ENCODE measurements around the gene TBC1D13. TPM values are rescaled to one million over a fixed set of nuclear protein-coding genes. Genes with fewer than 3 reads are reported as not detected.

The TBC1D13 gene
- total and polyA plus RNA-seq, 2 experiments from 2014 or later: 8.3 to 19.4 TPM

DNA sequence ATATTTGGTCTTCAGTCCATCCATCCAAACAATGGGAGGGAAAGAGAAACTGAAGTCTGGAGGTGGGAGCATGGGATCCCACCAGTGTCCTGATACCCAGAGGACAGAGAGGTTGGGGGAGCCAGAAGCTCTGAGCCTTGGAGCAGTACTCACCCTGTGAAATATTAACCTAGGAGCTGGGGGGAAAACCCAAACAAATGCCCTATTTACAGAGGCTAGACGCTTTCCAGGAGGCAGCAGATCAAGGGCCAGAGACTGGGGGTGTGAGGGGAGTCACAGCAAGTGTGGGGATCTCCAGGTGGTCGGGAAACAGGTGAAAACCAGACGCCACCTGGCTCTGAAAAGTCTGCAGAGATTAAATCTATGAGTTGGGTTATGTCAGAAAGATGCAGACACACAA, 21.6 kb upstream of the TBC1D13 start:
- DNase-seq (ENCODE audit: low spot score) (no peak), ATAC-seq (no peak)
- TF ChIP-seq, protein P1, sequence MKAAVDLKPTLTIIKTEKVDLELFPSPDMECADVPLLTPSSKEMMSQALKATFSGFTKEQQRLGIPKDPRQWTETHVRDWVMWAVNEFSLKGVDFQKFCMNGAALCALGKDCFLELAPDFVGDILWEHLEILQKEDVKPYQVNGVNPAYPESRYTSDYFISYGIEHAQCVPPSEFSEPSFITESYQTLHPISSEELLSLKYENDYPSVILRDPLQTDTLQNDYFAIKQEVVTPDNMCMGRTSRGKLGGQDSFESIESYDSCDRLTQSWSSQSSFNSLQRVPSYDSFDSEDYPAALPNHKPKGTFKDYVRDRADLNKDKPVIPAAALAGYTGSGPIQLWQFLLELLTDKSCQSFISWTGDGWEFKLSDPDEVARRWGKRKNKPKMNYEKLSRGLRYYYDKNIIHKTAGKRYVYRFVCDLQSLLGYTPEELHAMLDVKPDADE (IDR thresholded peaks at IDR 0.05): no peak
- TF ChIP-seq, protein P2, sequence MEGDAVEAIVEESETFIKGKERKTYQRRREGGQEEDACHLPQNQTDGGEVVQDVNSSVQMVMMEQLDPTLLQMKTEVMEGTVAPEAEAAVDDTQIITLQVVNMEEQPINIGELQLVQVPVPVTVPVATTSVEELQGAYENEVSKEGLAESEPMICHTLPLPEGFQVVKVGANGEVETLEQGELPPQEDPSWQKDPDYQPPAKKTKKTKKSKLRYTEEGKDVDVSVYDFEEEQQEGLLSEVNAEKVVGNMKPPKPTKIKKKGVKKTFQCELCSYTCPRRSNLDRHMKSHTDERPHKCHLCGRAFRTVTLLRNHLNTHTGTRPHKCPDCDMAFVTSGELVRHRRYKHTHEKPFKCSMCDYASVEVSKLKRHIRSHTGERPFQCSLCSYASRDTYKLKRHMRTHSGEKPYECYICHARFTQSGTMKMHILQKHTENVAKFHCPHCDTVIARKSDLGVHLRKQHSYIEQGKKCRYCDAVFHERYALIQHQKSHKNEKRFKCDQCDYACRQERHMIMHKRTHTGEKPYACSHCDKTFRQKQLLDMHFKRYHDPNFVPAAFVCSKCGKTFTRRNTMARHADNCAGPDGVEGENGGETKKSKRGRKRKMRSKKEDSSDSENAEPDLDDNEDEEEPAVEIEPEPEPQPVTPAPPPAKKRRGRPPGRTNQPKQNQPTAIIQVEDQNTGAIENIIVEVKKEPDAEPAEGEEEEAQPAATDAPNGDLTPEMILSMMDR (conservative IDR thresholded peaks at IDR 0.05; ENCODE audit: low read depth in 2 of 2): no peak
- TF ChIP-seq POLR2AphosphoS5 (IDR thresholded peaks at IDR 0.05; ENCODE audit: low read depth) (no peak), NANOG (IDR thresholded peaks at IDR 0.05; ENCODE audit: borderline replicate concordance) (no peak), EZH2phosphoT487 (IDR thresholded peaks at IDR 0.05; ENCODE audit: unreplicated experiment) (no peak), JUNB (IDR thresholded peaks at IDR 0.05; ENCODE audit: unreplicated experiment) (no peak), ZNF114 (CRISPR knock-in tag; IDR thresholded peaks at IDR 0.05) (no peak), CREB1 (CRISPR knock-in tag; IDR thresholded peaks at IDR 0.05; ENCODE audit: low read depth) (no peak)
- TF ChIP-seq, protein P3, sequence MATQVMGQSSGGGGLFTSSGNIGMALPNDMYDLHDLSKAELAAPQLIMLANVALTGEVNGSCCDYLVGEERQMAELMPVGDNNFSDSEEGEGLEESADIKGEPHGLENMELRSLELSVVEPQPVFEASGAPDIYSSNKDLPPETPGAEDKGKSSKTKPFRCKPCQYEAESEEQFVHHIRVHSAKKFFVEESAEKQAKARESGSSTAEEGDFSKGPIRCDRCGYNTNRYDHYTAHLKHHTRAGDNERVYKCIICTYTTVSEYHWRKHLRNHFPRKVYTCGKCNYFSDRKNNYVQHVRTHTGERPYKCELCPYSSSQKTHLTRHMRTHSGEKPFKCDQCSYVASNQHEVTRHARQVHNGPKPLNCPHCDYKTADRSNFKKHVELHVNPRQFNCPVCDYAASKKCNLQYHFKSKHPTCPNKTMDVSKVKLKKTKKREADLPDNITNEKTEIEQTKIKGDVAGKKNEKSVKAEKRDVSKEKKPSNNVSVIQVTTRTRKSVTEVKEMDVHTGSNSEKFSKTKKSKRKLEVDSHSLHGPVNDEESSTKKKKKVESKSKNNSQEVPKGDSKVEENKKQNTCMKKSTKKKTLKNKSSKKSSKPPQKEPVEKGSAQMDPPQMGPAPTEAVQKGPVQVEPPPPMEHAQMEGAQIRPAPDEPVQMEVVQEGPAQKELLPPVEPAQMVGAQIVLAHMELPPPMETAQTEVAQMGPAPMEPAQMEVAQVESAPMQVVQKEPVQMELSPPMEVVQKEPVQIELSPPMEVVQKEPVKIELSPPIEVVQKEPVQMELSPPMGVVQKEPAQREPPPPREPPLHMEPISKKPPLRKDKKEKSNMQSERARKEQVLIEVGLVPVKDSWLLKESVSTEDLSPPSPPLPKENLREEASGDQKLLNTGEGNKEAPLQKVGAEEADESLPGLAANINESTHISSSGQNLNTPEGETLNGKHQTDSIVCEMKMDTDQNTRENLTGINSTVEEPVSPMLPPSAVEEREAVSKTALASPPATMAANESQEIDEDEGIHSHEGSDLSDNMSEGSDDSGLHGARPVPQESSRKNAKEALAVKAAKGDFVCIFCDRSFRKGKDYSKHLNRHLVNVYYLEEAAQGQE (IDR thresholded peaks at IDR 0.05; ENCODE audit: unreplicated experiment): no peak
- TF ChIP-seq, protein P4, sequence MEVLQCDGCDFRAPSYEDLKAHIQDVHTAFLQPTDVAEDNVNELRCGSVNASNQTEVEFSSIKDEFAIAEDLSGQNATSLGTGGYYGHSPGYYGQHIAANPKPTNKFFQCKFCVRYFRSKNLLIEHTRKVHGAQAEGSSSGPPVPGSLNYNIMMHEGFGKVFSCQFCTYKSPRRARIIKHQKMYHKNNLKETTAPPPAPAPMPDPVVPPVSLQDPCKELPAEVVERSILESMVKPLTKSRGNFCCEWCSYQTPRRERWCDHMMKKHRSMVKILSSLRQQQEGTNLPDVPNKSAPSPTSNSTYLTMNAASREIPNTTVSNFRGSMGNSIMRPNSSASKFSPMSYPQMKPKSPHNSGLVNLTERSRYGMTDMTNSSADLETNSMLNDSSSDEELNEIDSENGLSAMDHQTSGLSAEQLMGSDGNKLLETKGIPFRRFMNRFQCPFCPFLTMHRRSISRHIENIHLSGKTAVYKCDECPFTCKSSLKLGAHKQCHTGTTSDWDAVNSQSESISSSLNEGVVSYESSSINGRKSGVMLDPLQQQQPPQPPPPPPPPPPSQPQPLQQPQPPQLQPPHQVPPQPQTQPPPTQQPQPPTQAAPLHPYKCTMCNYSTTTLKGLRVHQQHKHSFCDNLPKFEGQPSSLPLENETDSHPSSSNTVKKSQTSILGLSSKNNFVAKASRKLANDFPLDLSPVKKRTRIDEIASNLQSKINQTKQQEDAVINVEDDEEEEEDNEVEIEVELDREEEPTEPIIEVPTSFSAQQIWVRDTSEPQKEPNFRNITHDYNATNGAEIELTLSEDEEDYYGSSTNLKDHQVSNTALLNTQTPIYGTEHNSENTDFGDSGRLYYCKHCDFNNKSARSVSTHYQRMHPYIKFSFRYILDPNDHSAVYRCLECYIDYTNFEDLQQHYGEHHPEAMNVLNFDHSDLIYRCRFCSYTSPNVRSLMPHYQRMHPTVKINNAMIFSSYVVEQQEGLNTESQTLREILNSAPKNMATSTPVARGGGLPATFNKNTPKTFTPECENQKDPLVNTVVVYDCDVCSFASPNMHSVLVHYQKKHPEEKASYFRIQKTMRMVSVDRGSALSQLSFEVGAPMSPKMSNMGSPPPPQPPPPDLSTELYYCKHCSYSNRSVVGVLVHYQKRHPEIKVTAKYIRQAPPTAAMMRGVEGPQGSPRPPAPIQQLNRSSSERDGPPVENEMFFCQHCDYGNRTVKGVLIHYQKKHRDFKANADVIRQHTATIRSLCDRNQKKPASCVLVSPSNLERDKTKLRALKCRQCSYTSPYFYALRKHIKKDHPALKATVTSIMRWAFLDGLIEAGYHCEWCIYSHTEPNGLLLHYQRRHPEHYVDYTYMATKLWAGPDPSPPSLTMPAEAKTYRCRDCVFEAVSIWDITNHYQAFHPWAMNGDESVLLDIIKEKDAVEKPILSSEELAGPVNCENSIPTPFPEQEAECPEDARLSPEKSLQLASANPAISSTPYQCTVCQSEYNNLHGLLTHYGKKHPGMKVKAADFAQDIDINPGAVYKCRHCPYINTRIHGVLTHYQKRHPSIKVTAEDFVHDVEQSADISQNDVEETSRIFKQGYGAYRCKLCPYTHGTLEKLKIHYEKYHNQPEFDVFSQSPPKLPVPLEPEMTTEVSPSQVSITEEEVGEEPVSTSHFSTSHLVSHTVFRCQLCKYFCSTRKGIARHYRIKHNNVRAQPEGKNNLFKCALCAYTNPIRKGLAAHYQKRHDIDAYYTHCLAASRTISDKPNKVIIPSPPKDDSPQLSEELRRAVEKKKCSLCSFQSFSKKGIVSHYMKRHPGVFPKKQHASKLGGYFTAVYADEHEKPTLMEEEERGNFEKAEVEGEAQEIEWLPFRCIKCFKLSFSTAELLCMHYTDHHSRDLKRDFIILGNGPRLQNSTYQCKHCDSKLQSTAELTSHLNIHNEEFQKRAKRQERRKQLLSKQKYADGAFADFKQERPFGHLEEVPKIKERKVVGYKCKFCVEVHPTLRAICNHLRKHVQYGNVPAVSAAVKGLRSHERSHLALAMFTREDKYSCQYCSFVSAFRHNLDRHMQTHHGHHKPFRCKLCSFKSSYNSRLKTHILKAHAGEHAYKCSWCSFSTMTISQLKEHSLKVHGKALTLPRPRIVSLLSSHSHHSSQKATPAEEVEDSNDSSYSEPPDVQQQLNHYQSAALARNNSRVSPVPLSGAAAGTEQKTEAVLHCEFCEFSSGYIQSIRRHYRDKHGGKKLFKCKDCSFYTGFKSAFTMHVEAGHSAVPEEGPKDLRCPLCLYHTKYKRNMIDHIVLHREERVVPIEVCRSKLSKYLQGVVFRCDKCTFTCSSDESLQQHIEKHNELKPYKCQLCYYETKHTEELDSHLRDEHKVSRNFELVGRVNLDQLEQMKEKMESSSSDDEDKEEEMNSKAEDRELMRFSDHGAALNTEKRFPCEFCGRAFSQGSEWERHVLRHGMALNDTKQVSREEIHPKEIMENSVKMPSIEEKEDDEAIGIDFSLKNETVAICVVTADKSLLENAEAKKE (CRISPR knock-in tag; IDR thresholded peaks at IDR 0.05): no peak
- no peak overlapping the region for H3K4me2 ChIP-seq
- Mint-ChIP-seq H3K27me3 (ENCODE audit: insufficient read depth, low read depth, poor library complexity) (peaks cover 8% of the 10 kb centered on the region), H3K4me3 (no peak overlapping the region), H3K36me3 (ENCODE audit: low read depth) (no peaks in the 10 kb centered on the region; the same call in 2 of the 3 replicates), H3K4me1 (peaks cover 12% of the 10 kb centered on the region), H3K9me3 (no peaks in the 10 kb centered on the region), H3K27ac (no peak overlapping the region; the same call in 1 of the 2 replicates)
- peaks cover 12% of the 10 kb centered on the region for H3K79me2 ChIP-seq (replicated peaks; ENCODE audit: insufficient read depth)
- H3K27ac ChIP-seq (ENCODE audit: low read depth): no peak overlapping the region
- H3K4me3 ChIP-seq: no peak overlapping the region
- H2AFZ ChIP-seq: no peak overlapping the region
- H3K4me1 ChIP-seq (ENCODE audit: insufficient read depth): peaks cover 7% of the 10 kb centered on the region; the same call in 1 of the 2 replicates
- H3K9me2 ChIP-seq (ENCODE audit: insufficient read depth): no peaks in the 10 kb centered on the region
- peaks cover 9% of the 10 kb centered on the region; the same call in 1 of the 2 replicates for H3F3A ChIP-seq (replicated peaks; ENCODE audit: low read depth)
- H3K36me3 ChIP-seq (ENCODE audit: insufficient read depth): no peaks in the 10 kb centered on the region
- no peaks in the 10 kb centered on the region for H3K27me3 ChIP-seq (ENCODE audit: insufficient read depth)
- H4K20me1 ChIP-seq (replicated peaks; ENCODE audit: insufficient read depth): no peaks in the 10 kb centered on the region
